Measurements from ENCODE around the gene SLC6A11.

- TF ChIP-seq, protein P1, sequence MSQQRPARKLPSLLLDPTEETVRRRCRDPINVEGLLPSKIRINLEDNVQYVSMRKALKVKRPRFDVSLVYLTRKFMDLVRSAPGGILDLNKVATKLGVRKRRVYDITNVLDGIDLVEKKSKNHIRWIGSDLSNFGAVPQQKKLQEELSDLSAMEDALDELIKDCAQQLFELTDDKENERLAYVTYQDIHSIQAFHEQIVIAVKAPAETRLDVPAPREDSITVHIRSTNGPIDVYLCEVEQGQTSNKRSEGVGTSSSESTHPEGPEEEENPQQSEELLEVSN (IDR thresholded peaks at IDR 0.05; ENCODE audit: borderline replicate concordance in 1 of 2, extremely low read depth in 1 of 2, insufficient read depth in 1 of 2, insufficient read length in 1 of 2, low read depth in 1 of 2, low read length in 1 of 2, poor library complexity in 1 of 2, severe bottlenecking in 1 of 2), result no peak
- TF ChIP-seq NONO (IDR thresholded peaks at IDR 0.05; ENCODE audit: low read depth in 2 of 2, low read length in 1 of 2), result no peak
- TF ChIP-seq FOXP1 (CRISPR knock-in tag; IDR thresholded peaks at IDR 0.05), result no peak
- no peak for TF ChIP-seq CTCF (IDR thresholded peaks at IDR 0.05 in 2 of 3, conservative IDR thresholded peaks at IDR 0.05 in 1 of 3; ENCODE audit: insufficient read depth in 2 of 3, low read depth in 1 of 3, low read length in 3 of 3)
These were observed 156.2 kb downstream of the SLC6A11 start for GRCh38 chr3:10972072-10972782.

Data from K562 (cell line).